Colon (tissue), 2 donors: Measurements from ENCODE around the gene EIF1.
"Not testable (repeated sequence)": the region's sequence is repeated elsewhere in the genome, so short reads cannot be mapped to it uniquely, and the experiment has no call there.

Source experiments
- FAIRE-seq: peaks from 2 replicates; lab custom pipeline; 2012; peaks lifted over from hg19 to GRCh38; lab: Jason Lieb, UNC
- donor health status: control.
- donor health status: control.

The EIF1 gene

DNA sequence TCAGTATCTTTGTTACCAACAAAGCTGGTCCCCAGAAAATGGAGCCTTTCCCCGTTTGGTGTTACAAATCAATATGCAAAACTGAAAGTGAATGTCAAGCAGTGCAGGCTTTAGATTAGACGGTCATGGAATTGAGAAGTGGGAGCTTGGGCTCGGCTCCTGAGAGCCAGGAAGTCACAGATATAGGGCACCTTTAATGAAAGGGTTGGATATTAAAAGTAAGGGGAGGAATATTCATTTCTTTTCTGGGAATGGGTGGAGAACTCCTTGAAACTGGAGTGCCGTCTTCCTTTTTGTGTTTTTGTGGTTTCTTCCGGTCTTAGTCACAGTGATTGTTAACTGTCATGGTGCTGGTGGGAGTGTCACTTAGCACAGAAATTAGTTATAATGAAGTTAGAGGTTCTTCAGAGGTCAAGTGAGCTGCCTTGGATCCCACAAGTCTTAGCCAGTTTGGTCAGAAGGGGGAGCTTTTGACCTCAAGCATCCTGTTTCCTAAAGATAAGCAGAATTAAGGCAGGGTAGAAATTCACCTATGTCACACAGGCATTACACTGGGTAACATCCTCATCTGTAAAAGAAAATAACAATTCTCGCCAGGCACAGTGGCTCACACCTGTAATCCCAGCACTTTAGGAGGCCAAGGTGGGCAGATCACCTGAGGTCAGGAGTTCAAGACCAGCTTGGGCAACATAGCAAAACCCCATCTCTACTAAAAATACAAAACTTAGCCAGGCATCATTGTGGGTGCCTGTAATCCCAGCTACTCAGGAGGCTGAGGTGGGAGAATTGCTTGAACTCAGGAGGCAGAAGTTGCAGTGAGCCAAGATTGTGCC, 9.6 kb upstream of the EIF1 start:
- no peak for FAIRE-seq

DNA sequence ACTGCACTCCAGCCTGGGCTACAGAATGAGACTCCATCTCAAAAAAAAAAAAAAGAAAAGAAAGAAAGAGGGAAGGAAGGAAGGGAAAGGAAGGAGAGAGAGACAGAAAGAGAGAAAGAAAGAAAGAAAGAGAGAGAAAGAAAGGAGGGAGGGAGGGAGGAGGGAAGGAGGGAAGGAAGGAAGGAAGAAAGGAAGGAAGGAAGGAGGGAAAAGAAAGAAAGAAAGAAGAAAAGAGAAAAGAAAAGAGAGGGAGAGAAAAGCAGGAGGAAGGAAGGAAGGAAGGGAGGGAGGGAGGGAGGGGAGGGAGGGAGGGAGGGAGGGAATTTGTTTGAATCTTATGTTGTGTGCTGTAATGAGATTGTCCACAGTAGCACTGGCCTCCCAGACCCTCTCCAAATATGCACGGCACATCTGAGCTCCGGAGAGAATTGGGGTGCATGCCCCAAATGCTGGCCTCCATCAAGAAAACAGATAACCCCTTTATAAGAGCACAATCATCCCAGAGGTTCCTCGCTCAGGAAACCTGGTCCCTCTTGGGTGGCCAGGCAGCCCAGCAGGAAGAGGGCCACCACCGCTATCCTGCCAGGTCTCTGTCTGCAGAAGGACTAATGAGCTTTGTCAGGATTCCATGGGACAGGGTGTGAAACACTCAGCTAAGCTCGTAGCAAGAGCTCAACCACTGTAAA, 8.8 kb upstream of the EIF1 start:
- no peak for FAIRE-seq

DNA sequence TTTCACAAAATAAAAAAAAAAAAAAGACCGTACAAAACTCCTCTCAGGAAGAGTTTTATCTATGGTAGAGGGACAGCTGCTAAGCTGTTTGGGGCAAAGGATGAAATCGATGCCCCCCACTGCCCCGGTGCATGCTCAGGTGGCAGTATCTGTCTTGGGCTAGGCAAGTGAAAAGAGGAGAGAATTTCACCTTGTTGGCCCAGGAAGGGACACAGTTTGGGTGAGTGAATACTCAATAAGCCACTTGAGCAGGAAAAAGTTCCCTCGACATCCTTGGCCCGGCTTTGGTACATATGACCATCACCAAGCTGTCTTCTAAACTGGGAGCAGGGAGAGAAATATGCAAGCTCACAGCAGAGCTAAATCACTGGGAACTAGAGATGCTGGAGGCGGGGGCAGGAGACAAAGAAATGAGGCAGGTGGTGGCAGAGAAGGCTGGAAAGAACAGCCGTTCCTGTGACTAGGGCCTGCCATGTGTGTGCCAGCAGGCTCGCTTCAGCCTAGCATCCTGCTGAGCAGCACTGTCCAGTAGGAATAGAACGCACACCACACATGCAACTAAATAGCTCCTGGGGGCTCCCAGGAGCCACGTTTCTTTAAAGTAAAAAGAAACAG, 8.2 kb upstream of the EIF1 start:
- no peak for FAIRE-seq

DNA sequence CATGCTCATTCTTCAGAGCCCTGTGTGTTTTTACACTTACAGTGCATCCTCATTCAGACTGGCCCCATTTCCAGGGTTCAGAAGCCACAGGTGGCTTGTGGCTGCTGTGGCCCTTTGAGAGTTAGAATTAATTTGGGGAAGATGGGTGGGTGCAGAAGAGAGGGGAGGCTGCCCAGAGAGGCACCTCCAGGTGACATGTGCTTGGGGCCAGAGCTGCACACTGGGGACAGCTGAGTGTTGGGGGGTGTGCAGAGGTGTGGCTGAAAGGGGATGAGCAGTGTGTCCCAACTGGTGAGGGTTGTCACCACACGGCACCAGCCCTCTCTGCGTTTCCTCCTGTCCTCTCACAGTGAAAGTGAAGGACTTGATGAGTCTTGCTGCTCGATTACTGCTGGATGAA, 6.9 kb upstream of the EIF1 start:
- FAIRE-seq = no peak

DNA sequence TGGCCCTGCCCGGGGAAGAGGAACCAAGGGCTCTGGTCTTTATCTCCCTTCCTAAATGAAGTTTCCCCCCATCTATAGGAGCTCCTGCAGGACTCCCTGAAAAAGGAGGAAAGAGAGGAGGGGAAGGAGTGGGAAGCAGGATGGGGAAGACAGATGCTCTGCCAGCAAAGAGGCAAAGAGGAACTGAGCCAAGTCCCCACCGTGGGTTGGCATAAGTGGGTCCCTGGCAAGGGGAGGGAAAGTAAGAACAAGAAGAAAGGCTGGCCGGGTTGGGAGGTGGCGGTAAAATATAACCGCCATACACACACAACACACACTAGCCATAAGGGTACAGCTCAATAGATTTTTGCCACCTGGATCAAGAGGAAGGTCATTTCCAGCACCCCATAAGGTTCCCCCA, 6.1 kb upstream of the EIF1 start:
- FAIRE-seq = no peak

DNA sequence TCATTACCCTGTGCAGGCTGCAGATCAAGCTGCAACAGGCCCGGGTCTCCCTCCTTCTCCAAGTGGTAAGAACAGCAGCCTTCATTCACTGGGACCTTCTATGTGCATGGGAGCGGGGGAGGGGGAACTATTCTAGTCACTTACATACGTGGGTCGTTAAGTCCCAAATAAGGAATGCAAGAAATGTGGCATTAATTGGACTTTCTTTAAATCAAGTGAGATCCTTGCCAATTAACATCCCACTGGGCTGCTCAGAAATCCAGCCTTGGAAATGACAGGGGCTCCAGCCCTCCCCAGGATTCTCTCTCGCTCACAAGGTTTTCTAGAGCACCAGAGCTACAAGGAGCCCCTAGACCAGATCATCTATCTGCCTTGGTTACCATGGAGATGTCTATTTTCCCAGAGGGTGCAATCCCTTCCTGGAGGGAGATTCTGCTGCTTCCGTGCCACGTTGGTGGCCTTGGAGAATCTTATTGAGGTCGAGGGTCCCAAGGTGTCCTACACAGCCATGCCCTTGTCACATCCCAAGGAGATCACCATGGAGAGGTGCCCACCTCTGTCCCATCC, 5.2 kb upstream of the EIF1 start:
- no peak for FAIRE-seq

DNA sequence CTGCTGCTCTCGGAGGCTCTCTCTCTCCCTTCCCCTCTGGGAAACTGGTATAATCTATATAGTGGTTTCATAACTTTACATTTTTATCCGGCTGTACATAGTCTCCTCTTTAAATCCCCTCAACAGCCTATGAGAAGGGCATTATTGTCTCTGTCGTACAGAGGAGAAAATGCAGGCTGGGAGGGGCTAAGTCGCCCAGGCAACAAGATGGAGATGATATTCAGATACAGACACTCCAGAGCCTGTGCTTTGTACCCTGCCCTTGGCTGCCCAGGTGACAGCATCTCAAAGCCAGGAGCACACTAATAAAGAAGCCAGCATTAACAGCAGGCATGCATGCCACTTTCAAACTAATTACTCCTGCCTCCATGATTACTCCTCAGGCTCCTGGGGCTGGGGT, 4.7 kb upstream of the EIF1 start:
- FAIRE-seq = no peak

DNA sequence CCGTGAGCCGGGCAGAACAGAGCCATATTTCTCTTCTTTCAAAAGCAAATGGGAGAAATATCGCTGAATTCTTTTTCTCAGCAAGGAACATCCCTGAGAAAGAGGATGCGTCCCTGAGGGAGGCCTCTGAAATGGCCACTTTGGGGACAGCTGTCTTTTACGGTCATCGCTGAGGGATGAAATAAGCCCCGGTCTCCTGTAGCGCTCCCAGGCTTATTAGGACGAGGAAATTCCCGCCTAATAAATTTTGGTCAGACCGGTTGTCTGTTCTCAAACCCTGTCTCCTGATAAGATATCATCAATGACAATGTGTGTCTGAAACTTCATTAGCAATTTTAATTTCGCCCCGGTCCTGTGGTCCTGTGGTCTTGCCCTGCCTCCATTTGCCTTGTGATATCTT, 2.9 kb upstream of the EIF1 start:
- FAIRE-seq = not testable (repeated sequence)

DNA sequence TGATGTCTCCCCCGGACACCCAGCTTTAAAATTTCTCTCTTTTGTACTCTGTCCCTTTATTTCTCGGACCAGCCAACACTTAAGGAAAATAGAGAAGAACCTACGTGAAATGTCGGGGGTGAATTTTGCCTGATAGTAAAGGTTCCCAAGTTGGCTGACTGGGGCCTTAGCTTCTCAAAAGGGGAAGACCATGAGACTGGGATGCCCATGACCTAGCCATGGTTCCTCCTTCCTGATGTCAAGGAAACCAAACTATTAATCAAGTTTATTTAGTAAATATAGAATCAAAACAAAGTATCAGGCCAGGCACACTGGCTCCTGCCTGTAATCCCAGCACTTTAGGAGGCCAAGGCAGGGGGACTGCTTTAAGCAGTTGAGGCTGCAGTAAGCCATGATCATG, 2.4 kb upstream of the EIF1 start:
- FAIRE-seq = no peak

DNA sequence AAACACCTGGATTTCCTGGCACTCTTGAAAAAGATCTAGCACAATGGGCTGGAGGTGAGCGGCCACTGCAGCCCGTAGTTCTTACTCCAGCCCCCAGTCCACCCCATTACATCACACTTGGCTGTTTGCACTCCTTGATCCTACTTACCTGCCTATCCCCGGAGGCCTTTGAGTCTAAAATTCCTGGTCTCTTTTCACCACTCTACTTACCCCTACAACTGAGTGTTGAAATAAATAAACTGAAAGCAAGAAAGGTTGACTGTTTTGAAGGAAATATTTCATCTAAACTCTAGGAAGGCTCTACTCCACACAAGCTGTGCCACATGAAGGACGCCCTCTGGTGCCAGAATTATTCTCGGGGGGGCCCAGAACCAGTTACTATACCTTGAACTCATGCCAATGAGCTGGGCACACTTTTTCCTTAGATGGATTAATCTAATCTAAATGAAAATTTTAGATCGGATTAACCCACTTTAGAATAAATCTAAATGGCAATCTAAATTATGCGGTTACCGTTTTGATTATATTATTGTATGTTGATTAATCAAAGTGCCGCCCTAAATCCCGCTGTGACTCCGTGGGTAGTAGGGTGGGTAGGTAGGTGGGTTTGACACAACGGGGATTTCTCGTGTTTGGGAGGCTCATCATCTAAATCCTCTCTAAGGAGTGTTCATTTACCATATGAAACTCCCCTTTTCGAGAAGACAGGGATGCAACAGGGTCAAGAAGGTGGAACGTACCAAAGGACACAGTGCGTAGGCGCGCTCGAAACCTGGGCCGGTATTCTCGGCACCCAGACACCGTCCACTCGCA, 651 bp upstream of the EIF1 start:
- FAIRE-seq = no peak

DNA sequence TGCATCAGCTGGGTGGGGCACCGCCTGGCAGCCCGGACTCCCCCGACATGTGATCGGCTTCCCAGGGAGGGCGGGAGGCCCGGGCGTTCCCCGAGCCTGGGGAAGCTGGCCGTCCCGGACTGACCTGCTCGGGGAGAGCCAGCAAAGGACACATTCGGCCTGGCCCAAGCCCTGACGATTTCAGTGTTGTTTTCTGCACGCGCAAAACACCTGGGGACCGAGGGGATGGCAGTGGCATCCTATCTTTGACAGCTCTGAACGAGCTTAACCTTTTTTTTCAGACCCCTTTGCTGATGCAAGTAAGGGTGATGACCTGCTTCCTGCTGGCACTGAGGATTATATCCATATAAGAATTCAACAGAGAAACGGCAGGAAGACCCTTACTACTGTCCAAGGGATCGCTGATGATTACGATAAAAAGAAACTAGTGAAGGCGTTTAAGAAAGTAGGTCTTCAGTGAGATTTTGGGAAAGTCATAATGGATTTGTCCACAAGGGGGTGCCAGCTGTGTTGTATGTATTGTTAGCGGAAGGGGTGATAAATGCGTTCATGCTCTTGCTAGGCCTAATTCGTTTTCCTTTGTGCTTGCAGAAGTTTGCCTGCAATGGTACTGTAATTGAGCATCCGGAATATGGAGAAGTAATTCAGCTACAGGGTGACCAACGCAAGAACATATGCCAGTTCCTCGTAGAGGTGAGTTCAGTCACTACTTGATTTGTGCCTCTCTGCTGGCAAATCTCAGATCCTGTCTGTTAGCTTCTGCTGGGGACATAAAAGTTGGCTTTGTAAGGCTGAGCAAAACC, 1.0 kb downstream of the EIF1 start:
- no peak for FAIRE-seq

DNA sequence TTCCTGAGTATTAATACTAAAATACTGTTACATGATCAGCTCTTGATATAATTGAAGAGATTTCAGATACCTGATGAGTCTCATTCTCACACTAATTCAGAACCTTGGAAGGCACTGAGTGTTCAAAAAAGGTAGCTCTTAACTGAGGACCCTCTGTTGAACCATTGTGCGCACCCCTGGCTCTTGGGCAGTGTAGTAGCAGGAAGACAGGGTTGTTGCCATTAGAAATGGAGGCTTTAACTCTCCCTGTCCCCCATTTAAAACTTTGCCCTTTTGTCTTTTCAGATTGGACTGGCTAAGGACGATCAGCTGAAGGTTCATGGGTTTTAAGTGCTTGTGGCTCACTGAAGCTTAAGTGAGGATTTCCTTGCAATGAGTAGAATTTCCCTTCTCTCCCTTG, 1.8 kb downstream of the EIF1 start:
- no peak for FAIRE-seq

DNA sequence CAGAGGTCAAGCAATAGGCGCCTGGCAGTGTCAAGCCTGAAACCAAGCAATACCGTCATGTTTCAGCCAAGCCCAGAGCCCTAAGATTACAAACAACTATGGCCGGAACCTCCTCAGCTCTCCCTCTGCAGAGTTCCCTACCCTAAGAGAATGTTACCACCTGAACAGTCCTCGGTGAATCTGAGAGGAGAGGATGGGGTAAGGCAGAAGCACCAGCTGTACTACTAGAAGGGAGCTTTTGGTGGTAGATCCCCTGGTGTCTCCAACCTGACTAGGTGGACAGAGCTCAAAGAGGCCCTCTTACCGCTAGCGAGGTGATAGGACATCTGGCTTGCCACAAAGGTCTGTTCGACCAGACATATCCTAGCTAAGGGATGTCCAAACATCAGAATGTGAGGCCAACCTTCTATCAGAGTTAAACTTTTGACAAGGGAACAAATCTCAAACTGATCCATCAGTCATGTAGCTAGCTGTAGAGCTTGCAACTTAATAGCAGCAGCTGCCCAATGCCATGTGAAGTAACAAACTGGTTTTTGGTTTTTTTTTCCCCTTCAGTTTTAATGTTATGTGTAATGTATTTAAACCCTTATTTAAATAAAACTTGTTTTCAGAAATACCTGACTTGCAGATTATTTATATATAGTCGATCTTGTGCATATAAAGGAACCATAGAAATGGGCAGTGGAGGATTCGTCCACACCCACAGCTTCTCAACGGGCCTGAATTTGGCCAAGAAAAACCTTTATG, 2.5 kb downstream of the EIF1 start:
- FAIRE-seq = no peak

DNA sequence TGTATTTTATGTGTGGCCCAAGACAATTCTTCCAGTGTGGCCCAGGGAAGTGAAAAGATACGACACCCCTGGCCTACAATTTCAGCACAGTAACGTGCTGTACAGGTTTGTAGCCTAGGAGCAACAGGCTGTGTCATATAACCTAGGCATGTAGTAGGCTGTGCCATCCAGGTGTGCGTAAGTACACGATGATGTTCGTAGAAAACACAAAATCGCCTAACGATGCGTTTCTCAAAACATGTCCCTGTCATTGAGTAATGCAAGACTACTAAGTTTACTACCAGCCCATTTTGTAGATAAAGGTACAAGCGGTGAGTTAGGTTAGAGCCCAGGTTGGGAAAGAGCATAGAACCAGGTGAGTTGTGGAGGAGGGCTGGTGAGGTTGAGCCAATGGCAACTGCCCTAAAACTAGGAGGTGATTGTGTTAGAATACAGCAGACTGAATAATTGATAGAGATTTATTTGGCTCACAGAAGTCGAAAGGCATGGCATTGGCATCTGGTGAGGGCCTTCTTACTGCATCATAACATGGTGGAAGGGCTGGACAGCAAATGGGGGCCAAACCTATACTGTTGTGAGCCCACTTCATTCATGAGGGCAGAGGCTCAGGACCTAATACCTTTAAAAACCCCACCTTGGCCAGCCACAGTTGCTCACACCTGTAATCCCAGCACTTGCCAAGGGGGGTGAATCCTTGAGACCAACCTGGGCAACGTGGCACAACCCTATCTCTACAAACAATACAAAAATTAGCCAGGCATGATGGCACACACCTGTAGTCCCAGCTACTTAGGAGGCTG, 4.2 kb downstream of the EIF1 start:
- FAIRE-seq = no peak

DNA sequence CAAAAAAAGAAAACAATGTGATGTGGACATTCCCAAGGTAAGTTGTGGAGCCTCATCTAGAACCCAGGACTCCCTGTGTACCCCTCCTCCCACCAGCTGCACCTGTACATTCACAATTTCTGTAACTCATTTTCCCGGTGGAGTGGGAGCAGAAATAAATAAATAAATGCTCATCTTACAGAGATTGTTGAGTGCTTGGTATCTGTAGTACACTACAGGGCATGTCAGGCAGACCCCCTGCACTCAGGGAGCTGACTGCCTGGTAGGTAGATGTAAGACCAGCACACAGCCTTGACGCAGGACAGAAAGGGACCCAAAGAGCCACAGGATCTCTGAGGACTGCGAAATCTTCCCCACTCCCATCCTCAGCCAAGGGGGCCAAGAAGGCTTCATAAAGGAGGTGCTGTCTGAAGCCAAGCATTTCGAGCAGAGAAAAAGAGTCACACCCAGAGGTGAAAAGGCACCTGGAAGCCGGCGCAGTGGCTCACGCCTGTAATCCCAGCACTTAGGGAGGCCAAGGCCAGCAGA, 6.5 kb downstream of the EIF1 start:
- FAIRE-seq = no peak

DNA sequence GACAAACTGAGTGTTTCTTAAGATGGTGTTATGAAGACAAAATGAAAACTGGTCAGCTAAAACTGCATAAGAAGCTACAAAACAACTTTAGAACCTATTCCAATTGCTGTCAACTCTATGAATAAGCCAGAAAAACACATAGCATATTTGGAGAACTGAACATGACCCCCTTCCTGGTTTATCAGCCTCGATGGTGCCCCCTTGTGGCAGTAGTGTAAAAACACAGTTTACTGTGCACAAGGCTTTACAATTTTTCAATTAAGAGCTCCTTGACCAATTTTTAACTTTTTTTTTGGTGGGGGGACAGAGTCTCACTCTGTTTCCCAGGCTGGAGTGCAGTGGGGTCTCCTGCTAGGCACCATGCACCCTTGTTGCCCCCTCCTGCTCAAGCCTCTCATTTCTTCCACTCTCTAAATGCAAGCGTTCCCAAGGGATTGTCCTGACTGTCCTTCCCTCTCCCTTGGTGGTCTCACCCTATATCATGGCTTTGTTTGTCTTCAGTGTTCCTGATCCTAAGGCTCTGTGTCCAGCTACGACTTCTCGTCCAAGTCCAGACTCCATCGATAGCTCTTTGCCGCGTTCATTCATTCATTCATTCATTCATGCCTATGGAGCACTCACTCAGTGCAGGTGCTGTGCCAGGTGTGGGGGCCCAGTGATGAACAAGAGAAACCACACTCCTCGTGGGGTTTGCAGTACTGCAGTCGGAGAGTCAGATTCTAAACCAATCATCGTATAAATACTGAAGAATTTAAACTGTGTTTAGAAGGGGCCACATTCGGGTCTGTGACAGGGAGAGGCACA, 7.5 kb downstream of the EIF1 start:
- no peak for FAIRE-seq

DNA sequence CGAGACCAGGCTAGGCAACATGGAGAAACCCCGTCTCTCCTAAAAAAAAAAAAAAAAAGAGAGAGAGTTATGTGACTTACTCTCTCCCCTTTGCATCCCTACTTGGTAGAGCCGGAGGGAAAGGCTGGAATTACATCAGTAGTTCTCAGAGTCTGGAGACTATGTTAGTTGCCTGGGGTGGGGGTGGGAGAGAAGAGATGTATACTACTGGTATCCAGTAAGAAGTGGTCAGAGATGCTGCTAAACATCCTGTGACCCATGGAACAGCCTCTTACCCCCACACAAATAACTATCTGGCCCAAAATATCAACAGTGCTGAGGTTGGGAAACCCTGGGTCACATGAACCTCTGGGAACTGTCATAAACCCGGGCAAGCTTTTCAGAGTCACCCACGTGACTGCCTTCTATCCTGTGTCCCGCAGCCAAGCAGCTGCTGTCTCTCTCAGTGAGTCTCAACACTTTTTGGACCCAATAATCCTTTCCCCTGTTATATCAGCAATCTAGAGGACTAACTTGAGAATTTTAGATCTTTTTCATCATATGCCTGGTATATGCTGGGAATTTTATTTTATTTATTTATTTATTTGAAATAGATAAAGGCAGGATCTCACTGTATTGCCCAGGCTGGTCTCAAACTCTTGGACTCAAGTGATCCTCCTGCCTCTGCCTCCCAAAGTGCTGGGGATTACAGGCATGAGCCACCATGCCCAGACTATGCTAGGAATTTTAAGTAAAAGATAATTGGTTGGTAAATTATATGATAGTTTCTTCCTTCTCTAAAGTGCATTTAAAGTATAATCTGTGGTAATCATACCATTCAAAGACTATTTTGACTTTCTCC, 8.7 kb downstream of the EIF1 start:
- FAIRE-seq = no peak

DNA sequence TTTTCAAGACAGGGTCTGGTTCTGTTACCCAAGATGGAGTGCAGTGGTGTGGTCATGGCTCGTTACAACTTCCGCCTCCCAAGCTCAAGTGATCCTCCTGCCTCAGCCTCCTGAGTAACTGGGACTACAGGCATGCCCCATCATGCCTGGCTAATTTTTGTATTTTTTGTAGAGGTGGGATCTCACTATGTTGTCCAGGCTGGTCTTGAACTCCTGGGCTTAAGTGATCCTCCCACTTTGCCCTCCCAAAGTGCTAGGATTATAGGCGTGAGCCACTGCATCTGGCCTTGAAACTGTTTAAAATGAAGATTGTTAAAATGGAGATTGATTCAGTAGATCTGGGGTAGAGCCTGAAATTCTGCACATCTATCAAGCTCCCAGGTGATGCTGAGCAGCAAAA, 12.2 kb downstream of the EIF1 start:
- not testable (repeated sequence) for FAIRE-seq
